ENCODE results near the gene ZNF444.

- TF ChIP-seq EZH2 (IDR thresholded peaks at IDR 0.05; ENCODE audit: borderline replicate concordance, low read depth, low read length, severe bottlenecking) (no peak), POLR2A (IDR thresholded peaks at IDR 0.05; ENCODE audit: low read depth, low read length) (peak; percentile 64), POLR2AphosphoS5 (IDR thresholded peaks at IDR 0.05; ENCODE audit: insufficient read depth, low read depth, low read length) (peak; percentile 77), MYC (IDR thresholded peaks at IDR 0.05; ENCODE audit: low read depth, low read length) (peak; percentile 91)
- TF ChIP-seq, protein P1, sequence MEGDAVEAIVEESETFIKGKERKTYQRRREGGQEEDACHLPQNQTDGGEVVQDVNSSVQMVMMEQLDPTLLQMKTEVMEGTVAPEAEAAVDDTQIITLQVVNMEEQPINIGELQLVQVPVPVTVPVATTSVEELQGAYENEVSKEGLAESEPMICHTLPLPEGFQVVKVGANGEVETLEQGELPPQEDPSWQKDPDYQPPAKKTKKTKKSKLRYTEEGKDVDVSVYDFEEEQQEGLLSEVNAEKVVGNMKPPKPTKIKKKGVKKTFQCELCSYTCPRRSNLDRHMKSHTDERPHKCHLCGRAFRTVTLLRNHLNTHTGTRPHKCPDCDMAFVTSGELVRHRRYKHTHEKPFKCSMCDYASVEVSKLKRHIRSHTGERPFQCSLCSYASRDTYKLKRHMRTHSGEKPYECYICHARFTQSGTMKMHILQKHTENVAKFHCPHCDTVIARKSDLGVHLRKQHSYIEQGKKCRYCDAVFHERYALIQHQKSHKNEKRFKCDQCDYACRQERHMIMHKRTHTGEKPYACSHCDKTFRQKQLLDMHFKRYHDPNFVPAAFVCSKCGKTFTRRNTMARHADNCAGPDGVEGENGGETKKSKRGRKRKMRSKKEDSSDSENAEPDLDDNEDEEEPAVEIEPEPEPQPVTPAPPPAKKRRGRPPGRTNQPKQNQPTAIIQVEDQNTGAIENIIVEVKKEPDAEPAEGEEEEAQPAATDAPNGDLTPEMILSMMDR (IDR thresholded peaks at IDR 0.05; ENCODE audit: extremely low read depth in 1 of 2, insufficient read depth in 1 of 2, low read depth in 1 of 2, low read length in 2 of 2): peak in 1 of 2 donors; percentile 23
These were observed 20.5 kb upstream of the ZNF444 start for GRCh38 chr19:56120371-56121179.

All from endothelial cell of umbilical vein (primary cell).